HG03135 (cell line): ENCODE measurements around the gene IRF4.
"Not testable (repeated sequence)": the region's sequence is repeated elsewhere in the genome, so short reads cannot be mapped to it uniquely, and the experiment has no call there.

ENCODE experiments used
- ATAC-seq: cut with Tn5 transposase; IDR thresholded peaks from one replicate; pipeline ENCODE4 v1.9.1; 2021; ENCODE audit warnings: mild to moderate bottlenecking, moderate library complexity; ENCODE audit not compliant: unreplicated experiment

Gene IRF4

GRCh38 chr6:364609-365540, 26.7 kb upstream of the IRF4 start:
- ATAC-seq: peak; percentile 62

DNA sequence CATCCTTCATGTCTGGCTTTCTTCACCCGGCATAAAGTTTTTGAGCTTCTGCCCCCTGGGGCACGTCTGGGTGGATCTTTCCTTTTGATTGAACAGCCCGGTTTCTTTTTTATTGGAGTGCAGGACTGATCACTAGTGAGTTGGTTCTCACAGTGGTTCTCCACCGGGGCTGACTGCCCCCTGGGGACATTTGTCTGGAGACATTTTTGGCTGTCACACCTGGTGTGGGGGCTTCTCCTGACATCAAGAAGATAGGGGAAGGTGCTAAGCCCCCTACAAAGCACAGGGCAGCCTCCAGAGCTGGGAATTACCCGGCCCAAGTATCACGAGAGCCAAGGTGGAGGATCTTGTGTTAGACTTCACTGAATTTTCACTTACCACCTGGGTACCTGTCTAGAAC, 25.7 kb upstream of the IRF4 start:
- ATAC-seq: no peak

DNA sequence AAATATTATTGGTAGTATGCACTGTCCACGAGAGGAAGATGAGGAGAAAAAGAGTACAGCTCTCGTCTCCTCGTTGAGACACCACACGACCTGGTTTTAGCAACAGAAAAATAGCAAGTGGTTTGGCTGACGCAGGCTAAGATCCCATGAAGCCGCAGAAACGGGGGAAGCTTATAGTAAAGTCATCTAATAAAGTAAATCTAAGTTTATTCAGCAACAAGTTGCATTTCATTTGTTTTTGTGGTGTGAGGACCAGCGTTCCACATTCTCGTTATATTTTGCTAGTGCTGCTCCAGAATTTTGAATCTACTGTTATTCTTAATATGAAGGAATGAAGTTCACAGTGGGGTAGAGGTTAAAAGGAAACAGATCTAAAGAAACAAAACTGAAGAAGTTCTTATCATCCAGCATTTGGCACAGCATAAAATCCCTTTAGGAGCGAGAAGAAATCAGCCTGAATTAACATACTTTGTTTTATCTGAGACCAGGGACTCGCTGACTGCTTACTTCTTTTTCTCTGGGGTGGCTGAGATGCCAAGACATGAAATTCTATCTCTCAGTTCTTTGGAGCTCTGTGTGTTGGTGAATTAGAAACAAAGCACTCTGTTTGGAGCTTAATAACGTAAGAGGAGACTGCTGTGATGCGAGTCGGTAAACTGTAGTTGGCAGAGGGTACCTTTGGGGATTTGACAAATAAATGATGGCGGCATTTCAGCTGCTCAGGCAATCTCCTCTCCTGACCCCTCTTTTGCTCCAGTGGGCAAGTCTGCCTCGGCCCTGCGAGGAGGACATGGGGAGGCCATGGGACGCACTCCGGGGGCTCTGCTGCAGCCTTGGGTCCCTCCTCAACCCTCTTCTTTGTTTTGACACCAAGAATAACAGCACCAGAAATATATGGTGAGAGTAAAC, 24.9 kb upstream of the IRF4 start:
- ATAC-seq: no peak

DNA sequence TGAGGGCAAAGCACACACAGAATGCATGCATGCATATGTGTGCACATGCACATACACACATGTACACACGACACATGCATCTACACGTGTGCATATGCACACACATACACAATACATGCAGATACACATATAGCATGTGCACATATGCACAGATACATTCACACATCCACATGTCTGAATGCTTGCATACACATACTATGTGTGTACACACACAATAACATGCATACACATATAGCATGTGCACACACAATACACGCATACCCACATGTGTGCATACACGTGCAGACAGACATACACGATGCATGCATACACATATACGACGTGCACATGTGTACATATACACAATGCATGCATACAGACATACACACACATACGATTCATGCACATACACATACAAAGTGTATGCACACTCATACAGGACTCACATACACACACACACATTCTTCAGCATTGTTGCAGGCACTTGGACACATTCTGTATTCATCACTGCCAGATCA, 24.2 kb upstream of the IRF4 start:
- ATAC-seq: no peak

DNA sequence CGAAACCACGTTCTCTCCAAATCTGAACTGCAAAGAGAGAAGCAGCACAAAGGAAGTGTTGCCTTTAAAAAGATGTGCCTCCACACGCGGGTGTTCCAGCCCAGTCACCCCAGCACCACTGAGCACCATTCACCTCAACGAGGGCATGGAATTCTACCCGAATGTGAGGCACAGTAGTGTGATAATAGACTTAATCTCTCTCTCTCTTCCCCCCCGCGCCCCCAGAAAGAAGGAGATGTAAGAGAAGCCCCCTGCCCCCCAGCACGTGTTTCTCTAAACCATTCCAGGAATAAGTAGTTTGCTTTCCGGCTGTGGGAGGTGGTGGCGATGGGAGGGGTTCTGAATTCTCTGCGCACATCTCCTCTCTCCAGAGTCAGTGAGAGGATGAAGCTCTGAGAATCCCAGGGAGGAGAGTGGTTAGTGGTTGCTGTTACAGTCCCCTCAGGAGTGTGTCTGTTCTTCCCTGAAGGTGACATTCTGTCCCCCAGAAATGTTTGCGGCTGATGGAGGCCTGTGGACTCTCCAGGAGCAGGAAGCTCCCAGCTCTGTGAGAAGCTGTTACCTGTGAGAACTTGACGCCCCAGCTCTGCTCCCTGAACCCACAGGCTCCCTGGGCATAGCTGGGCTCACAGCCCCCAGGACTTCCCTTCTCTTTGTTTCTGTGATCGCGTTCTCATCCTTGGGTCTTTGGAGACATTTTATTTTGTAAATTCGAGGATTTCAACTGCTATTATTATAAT, 23.5 kb upstream of the IRF4 start:
- ATAC-seq: no peak

DNA sequence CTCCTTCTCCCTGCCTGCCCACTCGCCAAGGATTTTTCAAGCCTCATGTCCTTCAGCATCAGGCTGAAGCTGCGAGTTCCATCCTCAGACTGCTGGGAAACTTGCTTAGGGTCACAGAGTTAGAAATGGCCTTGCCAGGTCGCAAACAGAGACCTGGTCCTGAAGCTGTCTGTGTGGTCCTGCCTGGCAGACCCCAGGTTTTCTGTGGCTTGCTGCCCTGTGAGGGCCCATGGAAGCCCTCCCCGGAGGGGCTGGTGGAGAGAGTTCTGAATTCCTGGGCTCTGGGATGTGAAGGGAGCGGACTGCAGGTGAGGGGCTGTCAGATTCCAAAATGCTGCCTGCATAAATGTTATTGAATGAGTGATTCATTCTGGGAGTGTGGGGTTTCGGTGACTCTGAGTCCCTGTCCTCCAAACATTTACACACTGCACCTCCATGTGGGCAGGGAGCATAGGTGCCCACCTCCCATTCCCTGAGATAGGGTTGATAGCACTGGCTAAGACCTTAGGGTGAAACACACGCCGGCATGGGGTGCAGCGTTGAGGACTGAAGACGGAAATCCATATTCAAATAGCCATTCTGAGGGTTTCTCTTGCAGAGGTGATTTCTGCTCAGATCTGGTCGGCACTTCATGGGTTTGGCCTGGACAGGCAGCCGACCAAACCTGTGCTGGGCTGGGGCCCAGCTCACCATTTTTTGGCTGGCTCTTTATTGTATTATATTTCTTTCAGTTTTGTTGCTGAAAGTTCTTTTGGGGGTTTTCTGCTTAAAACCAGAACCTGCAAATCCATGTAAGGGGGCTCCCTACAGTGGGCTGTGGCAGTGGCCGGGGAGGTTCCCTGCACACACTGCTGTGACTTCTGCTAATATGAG, 21.8 kb upstream of the IRF4 start:
- ATAC-seq: no peak

DNA sequence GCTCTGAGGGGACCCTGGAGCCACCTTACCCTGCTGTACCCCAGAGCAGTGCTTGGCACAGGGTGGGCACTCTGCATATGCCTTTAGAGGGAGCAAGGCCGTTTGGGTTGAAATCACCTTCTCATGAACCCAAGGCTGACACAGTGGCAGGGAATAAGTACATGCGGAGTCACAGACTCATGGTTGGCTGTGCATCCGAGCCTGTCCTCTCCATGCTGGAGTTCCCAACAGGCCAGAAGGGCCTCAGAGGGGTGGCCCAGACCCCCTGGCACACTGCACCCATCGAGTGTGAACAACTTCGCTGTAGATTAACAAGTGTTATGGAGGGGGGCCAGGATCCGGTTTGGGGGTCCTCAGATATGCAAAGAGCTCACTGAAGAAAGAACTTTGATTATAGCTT, 21.0 kb upstream of the IRF4 start:
- no peak for ATAC-seq

DNA sequence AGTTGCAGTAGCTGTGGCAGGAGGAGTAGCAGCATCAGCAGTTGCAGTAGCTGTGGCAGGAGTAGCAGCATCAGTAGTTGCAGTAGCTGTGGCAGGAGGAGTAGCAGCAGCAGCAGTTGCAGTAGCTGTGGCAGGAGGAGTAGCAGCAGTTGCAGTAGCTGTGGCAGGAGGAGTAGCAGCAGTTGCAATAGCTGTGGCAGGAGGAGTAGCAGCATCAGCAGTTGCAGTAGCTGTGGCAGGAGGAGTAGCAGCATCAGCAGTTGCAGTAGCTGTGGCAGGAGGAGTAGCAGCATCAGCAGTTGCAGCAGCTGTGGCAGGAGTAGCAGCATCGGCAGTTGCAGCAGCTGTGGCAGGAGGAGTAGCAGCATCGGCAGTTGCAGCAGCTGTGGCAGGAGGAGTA, 19.7 kb upstream of the IRF4 start:
- ATAC-seq: not testable (repeated sequence)

- peak; percentile 61 for ATAC-seq
Measured at GRCh38 chr6:372336-372911, 19.1 kb upstream of the IRF4 start.

DNA sequence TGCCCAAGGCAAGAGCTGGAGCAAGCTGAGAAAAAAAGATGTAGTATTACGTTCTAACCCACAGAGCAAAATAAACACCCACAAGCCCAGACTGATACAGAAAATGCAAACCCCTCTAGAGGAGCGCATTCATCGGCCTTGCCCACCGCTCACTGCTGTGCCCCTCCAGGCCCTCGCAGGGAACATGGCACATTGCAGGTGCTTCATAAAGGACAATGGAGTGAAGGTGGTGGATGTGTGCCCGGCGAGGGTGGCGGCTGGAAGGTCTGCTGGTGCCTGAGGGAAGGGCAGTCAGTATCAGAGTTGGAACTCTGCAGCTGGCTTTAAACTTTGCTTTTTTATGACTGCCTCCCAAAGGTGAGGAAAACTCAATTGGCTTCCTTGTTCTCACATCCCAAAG, 18.5 kb upstream of the IRF4 start:
- ATAC-seq: peak; percentile 3

GRCh38 chr6:373773-374724, 17.5 kb upstream of the IRF4 start:
- no peak for ATAC-seq

GRCh38 chr6:374956-375355, 16.6 kb upstream of the IRF4 start:
- no peak for ATAC-seq

- ATAC-seq: no peak
Measured at GRCh38 chr6:376827-377640, 14.5 kb upstream of the IRF4 start.

- ATAC-seq: not testable (repeated sequence)
Measured at GRCh38 chr6:377641-378020, 13.9 kb upstream of the IRF4 start.

GRCh38 chr6:378090-378957, 13.2 kb upstream of the IRF4 start:
- no peak for ATAC-seq

- ATAC-seq: no peak
Measured at GRCh38 chr6:378958-379409, 12.6 kb upstream of the IRF4 start.
